Loucy (cell line): ENCODE results near the gene GPR45.

Experiments
- H2AFZ ChIP-seq: fragments of 200-600 bp; sonication (generic); 2 replicates; pipeline ENCODE4 v1.6.0; 2016; ENCODE audit warnings: antibody characterized with exemption, mild to moderate bottlenecking, low read length, moderate library complexity
- H3F3A ChIP-seq: fragments of 200-600 bp; 2 replicates; pipeline ENCODE4 v1.6.0; 2016; ENCODE audit warnings: antibody characterized with exemption, low read depth, mild to moderate bottlenecking
- H3K27me3 ChIP-seq: fragments of 200-600 bp; sonication (generic); 2 replicates; pipeline ENCODE4 v1.6.1; 2014; ENCODE audit warnings: low read length, mild to moderate bottlenecking; ENCODE audit not compliant: insufficient read depth, poor library complexity, severe bottlenecking
- H3K36me3 ChIP-seq: fragments of 200-600 bp; sonication (generic); 2 replicates; pipeline ENCODE4 v1.6.1; 2016; ENCODE audit warnings: low read length; ENCODE audit not compliant: insufficient read depth
- H3K4me1 ChIP-seq: fragments of 200-600 bp; sonication (generic); 2 replicates; pipeline ENCODE4 v1.5.1; 2014; ENCODE audit warnings: low read length, mild to moderate bottlenecking; ENCODE audit not compliant: insufficient read depth, poor library complexity, severe bottlenecking
- H3K4me2 ChIP-seq: fragments of 200-600 bp; sonication (generic); 2 replicates; pipeline ENCODE4 v1.6.0; 2014; ENCODE audit warnings: antibody characterized with exemption, low read length, low read depth, mild to moderate bottlenecking; ENCODE audit not compliant: poor library complexity, severe bottlenecking
- H3K4me3 ChIP-seq: fragments of 200-600 bp; sonication (generic); 2 replicates; pipeline ENCODE4 v1.5.1; 2014; ENCODE audit warnings: low read length, mild to moderate bottlenecking, mixed read lengths; ENCODE audit not compliant: poor library complexity, severe bottlenecking
- H3K79me2 ChIP-seq: fragments of 200-600 bp; sonication (generic); 2 replicates; pipeline ENCODE4 v1.6.1; 2014; ENCODE audit warnings: low read length; ENCODE audit not compliant: insufficient read depth
- H3K9ac ChIP-seq: fragments of 200-600 bp; sonication (generic); 2 replicates; pipeline ENCODE4 v1.6.0; 2014; ENCODE audit warnings: mild to moderate bottlenecking, low read depth, low read length, moderate library complexity; ENCODE audit not compliant: poor library complexity, severe bottlenecking
- H3K9me2 ChIP-seq: fragments of 200-600 bp; sonication (generic); replicated peaks from 2 replicates; pipeline ENCODE4 v1.6.1; 2016; ENCODE audit warnings: low read depth, low read length, mixed read lengths
- H3K9me3 ChIP-seq: fragments of 200-600 bp; sonication (generic); 2 replicates; pipeline ENCODE4 v1.6.1; 2014; ENCODE audit warnings: mild to moderate bottlenecking, antibody characterized with exemption, low read length, low read depth; ENCODE audit not compliant: insufficient read depth
- H4K20me1 ChIP-seq: fragments of 200-600 bp; sonication (generic); 2 replicates; pipeline ENCODE4 v1.6.0; 2014; ENCODE audit warnings: antibody characterized with exemption, low read length, mild to moderate bottlenecking; ENCODE audit not compliant: insufficient read depth, poor library complexity, severe bottlenecking
- EZH2phosphoT487 ChIP-seq: fragments of 200-600 bp; IDR thresholded peaks from 2 replicates; pipeline ENCODE4 v1.6.1; 2018; ENCODE audit warnings: antibody characterized with exemption, mild to moderate bottlenecking, moderate library complexity, borderline replicate concordance
- TF ChIP-seq, protein P1 (sequence below): fragments of 200-600 bp; sonication (generic); conservative IDR thresholded peaks from 2 replicates; pipeline ENCODE4 v1.5.1; 2014; ENCODE audit warnings: mild to moderate bottlenecking, antibody characterized with exemption, low read length

The GPR45 gene

DNA sequence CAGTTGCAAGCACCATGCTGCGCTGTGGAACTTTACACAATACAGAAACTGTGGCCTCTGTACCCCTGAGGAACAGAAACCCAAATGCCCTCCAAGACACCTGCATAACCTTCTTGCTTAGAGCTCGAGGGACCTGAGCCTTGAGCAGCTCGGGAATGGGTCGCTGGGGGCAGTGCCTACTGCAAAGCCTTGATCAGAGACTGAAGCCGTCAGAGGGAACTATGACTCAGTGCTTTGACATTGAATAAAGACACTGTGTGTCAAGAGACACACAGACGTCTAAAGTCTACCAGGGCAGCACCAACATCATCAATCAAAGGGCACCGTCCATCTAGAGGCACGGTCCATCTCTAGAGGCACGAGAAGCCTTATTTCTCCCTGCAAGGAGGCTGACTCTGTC, 30.6 kb downstream of the GPR45 start:
- H2AFZ ChIP-seq: no peak overlapping the region
- H3K4me1 ChIP-seq: no peaks in the 10 kb centered on the region
- no peaks in the 10 kb centered on the region for H4K20me1 ChIP-seq
- no peaks in the 10 kb centered on the region for H3K9me2 ChIP-seq
- no peak for TF ChIP-seq EZH2phosphoT487
- TF ChIP-seq, protein P1, sequence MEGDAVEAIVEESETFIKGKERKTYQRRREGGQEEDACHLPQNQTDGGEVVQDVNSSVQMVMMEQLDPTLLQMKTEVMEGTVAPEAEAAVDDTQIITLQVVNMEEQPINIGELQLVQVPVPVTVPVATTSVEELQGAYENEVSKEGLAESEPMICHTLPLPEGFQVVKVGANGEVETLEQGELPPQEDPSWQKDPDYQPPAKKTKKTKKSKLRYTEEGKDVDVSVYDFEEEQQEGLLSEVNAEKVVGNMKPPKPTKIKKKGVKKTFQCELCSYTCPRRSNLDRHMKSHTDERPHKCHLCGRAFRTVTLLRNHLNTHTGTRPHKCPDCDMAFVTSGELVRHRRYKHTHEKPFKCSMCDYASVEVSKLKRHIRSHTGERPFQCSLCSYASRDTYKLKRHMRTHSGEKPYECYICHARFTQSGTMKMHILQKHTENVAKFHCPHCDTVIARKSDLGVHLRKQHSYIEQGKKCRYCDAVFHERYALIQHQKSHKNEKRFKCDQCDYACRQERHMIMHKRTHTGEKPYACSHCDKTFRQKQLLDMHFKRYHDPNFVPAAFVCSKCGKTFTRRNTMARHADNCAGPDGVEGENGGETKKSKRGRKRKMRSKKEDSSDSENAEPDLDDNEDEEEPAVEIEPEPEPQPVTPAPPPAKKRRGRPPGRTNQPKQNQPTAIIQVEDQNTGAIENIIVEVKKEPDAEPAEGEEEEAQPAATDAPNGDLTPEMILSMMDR: no peak
- no peaks in the 10 kb centered on the region for H3K9me3 ChIP-seq
- H3K4me2 ChIP-seq: no peak overlapping the region
- no peaks in the 10 kb centered on the region for H3K27me3 ChIP-seq
- no peak overlapping the region for H3K4me3 ChIP-seq
- no peak overlapping the region for H3K9ac ChIP-seq
- no peaks in the 10 kb centered on the region for H3F3A ChIP-seq
- H3K36me3 ChIP-seq: peaks cover 98% of the 10 kb centered on the region; the same call in 1 of the 2 replicates
- no peaks in the 10 kb centered on the region for H3K79me2 ChIP-seq

DNA sequence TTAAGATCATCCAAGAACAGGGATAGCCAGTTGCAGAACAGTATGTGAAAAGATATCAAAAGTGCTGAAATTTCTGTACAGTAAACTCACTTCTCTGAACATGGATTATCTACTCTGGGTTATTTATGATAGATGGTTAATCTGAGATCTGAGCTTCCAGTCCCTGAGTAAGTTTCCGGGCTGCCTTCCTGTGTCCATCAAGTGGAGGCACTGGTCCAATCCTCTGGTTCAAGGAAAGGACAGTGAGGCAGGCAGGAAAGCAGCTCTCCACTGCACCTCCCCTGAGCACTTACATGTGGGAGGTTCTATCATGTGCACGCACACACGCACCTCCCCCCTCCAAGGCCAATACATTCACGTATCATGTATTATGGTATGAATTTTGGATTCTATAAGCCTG, 32.5 kb downstream of the GPR45 start:
- Histone ChIP-seq H2AFZ (no peak overlapping the region), H3F3A (no peaks in the 10 kb centered on the region), H3K9me2 (no peaks in the 10 kb centered on the region), H3K27me3 (no peaks in the 10 kb centered on the region), H3K4me3 (no peak overlapping the region), H3K4me2 (no peak overlapping the region), H3K36me3 (peaks cover 98% of the 10 kb centered on the region; the same call in 1 of the 2 replicates), H3K9me3 (no peaks in the 10 kb centered on the region), H3K4me1 (no peaks in the 10 kb centered on the region), H4K20me1 (no peaks in the 10 kb centered on the region), H3K9ac (no peak overlapping the region), H3K79me2 (no peaks in the 10 kb centered on the region)
- TF ChIP-seq, protein P1: no peak
- TF ChIP-seq EZH2phosphoT487: no peak

DNA sequence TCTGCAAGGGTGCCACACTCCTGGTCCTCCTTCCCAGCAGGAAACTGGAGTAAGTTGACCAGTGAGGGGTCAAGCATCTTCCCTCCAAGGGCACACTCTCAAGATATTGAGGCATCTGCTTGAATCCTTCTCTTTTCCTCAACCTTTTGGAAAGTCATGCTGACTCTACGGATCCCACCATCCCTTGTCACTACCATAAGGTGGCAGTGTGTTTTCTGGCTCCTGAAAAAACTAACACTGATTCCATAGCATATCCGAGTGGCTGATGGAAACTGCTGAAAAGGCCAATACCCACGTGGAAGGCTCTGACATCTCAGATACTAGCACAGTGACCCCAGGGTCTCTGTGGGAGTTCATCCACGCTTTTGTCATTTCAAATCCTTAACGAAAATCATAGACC, 37.1 kb downstream of the GPR45 start:
- no peak overlapping the region for H2AFZ ChIP-seq
- H3F3A ChIP-seq: no peaks in the 10 kb centered on the region
- H3K4me2 ChIP-seq: no peak overlapping the region
- H3K79me2 ChIP-seq: no peaks in the 10 kb centered on the region
- H3K4me1 ChIP-seq: no peaks in the 10 kb centered on the region
- H3K9ac ChIP-seq: no peak overlapping the region
- H3K4me3 ChIP-seq: no peak overlapping the region
- no peaks in the 10 kb centered on the region for H3K9me2 ChIP-seq
- no peak for TF ChIP-seq EZH2phosphoT487
- TF ChIP-seq, protein P1: no peak
- no peaks in the 10 kb centered on the region for H4K20me1 ChIP-seq
- peaks cover 98% of the 10 kb centered on the region; the same call in 1 of the 2 replicates for H3K36me3 ChIP-seq
- H3K9me3 ChIP-seq: no peaks in the 10 kb centered on the region
- no peaks in the 10 kb centered on the region for H3K27me3 ChIP-seq
